GM18507 (cell line): ENCODE data around the gene WFDC9.
"Not testable (repeated sequence)": the region's sequence is repeated elsewhere in the genome, so short reads cannot be mapped to it uniquely, and the experiment has no call there.

Experiments used
- DNase-seq: peaks from one replicate; pipeline ENCODE4 v3.0.0; 2011; ENCODE audit warnings: low read depth; ENCODE audit not compliant: insufficient read length; ENCODE audit errors: extremely low spot score
- FAIRE-seq: peaks from 2 replicates; lab custom pipeline; 2011; peaks lifted over from hg19 to GRCh38; lab: Jason Lieb, UNC

WFDC9 gene

GRCh38 chr20:45595235-45595634, 35.8 kb downstream of the WFDC9 start:
- no peak for DNase-seq
- FAIRE-seq, result no peak

DNA sequence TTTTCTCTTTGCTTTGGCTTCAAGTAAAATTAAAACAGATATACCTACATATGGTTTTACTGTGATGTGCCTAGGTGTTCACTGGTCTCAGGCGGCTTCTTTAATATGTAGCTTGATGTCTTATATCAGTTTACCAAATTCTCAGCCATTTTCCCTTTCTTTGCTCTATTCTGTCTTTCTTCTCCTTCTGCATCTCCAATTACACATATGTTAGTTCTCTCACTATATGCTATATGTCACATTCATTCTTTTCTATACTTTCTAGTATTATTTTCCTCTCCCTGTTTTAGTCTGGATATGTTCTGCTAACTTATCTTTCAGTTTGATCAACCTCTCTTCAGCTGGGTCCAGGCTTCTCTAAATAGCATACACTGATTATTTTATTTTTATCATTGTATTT, 37.6 kb downstream of the WFDC9 start:
- DNase-seq (no peak), FAIRE-seq (no peak)

DNA sequence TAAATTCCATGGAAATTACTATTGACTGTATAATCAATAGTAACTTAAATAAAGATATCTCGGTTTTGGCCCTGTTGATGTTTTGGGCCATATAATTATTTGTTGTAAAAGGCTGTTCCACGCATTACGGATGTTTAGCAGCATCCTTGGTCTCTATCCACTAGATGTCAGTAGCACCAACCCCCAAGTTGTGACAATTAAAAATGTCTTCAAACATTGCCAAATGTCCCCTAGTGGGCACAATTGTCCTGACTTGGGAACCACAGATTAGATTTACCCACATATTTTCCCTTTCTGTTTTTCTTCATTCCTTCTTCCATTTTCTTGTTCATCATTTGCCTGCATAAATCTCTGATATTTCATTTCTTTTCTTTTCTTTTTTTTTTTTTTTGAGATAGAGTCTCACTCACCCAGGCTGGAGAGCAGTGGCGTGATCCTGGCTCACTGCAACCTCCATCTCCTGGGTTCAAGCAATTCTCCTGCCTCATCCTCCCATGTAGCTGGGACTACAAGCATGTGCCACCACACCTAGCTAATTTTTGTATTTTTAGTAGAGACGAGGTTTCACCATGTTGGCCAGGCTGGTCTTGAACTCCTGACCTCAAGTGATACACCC, 38.4 kb downstream of the WFDC9 start:
- no peak for DNase-seq
- peak; percentile 82 for FAIRE-seq

- DNase-seq (no peak), FAIRE-seq (no peak)
These were observed 41.4 kb downstream of the WFDC9 start for GRCh38 chr20:45589725-45590124.

- DNase-seq, result no peak
- no peak for FAIRE-seq
These were observed 42.3 kb downstream of the WFDC9 start for GRCh38 chr20:45588800-45589199.

- DNase-seq, FAIRE-seq: not testable (repeated sequence)
These were observed 45.1 kb downstream of the WFDC9 start for GRCh38 chr20:45585986-45586385.

GRCh38 chr20:45584294-45584693, 46.8 kb downstream of the WFDC9 start:
- not testable (repeated sequence) for DNase-seq, FAIRE-seq

DNA sequence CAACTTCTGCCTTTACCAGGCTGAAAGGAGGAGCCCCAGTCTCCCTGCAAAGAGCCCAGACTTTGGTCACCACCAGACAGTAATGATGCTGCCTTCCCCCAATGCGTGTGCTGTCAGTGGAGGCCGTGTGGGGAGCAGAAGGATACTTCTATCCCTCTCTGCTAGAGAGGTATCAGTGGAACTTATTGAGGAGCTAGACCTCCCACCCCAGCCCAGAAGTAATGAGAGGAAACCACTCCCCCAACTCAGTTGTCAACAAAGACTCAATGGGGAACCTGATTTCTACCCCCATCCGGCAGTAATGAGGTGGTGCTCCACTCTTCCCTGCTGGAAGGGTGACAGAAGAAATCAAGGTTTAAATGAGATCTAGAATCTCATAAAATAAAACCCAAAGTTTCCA, 47.6 kb downstream of the WFDC9 start:
- FAIRE-seq, result no peak
- no peak for DNase-seq

- FAIRE-seq (no peak), DNase-seq (no peak)
These were observed 49.4 kb downstream of the WFDC9 start for GRCh38 chr20:45581702-45582101.

DNA sequence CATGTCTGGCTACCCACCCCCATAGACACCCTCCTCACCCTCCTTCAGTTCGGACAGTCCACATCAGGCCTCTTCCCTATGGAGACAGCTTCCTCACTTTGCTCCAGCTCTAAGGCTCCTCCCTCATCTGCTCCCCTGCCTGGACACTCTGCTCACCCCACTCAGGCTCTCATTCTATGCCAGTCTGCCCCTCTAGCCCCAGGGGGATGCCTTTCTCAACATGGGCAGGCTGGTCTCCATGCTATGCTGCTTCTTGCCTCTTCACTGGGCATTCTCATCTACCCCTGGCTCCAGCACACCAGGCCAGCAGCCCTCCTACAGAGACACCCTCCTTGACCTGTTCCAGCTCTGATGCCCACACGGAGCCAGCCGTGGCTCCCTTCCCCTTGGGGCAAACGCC, 51.9 kb downstream of the WFDC9 start, which contains the start of gene WFDC8:
WFDC8 (minus strand) TSS at position 101 of the 400 bp plus-strand sequence; CDS start at position 64, 37 bp downstream.
- DNase-seq (no peak), FAIRE-seq (no peak)

DNA sequence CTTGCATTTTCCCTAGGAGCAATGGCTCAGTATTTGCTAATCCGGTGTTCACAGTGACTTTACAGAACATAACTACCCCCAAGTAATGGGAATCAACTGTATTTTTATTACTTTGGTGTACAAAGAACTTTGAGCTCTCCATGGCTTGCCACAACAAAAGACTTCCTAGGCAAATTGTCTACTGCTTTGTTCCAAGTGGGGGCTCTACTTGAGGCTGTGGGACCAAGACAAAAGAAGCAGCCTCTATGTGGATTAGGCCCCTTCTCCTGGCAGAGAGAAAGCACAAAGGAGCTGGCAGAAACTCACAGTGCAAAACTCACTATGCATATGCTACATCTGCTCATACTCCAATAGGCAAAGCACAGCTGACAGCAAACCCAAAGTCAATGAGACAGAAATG, 52.9 kb downstream of the WFDC9 start:
- no peak for DNase-seq
- no peak for FAIRE-seq

DNA sequence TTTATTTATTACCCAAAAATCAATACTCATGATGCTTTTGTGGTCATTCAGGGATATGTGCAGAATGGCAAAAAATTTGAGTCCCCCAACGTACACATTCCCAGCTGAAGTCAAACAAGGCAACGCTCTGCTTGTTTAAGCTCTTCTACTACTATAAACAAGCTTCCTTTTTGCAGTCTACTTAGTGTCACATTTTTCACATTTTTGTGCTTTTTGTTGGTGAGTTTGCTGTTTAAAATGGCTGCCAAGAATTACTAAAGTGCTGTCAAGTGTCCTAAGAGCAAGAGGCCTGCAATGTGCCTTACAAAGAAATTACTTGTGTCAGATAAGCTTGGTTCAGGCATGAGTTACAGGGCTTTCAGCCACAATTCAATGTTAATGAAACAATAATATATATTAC, 54.1 kb downstream of the WFDC9 start:
- DNase-seq (no peak), FAIRE-seq (no peak)

DNA sequence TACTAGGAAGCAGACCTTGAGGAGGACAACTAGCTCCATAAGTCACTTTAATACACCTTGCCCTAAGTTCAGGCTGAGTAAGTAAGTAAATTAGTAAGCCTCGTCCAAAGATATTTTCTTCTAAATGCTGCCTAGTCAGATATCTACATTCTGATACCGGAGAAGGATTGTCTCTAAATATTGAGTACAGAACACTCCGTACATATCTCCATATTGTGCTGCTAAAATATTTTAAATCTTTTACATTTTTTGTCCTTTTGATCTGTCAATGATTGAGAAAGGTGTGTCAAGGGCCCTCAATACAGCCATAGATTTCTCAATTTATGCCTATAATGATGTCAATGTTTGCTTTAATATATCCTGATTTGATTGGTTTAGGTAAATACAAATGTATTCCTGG, 55.2 kb downstream of the WFDC9 start:
- FAIRE-seq (no peak), DNase-seq (no peak)

DNA sequence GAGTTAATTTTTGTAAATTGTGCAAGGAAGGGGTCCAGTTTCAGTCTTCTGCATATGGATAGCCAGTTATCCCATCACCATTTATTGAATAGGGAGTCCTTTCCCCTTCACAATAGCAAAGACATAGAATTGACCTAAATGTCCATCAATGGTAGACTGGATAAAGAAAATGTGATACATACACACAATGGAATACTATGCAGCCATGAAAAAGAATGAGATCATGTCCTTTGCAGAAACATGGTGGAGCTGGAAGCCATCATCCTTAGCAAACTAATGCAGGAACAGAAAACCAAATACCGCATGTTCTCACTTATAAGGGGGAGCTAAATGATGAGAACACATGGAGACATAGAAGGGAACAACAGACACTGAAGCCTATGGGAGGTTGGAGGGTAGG, 61.4 kb downstream of the WFDC9 start:
- not testable (repeated sequence) for FAIRE-seq, DNase-seq

GRCh38 chr20:45564760-45565276, 66.3 kb downstream of the WFDC9 start:
- FAIRE-seq (no peak), DNase-seq (no peak)
